Stimulated activated CD4-positive, alpha-beta T cell treated with anti-CD3 and anti-CD28 coated beads, Interleukin-4, amount 100 ng/mL, for 4 hours (primary cell): ENCODE results near the gene CISD1.
A peak's percentile ranks its signal among the peaks of the same experiment; 100 is the strongest.
"Not testable (repeated sequence)": the region's sequence is repeated elsewhere in the genome, so short reads cannot be mapped to it uniquely, and the experiment has no call there.

ENCODE experiments used
- DNase-seq, 2 experiments: peaks; one replicate each; pipeline ENCODE4 v3.0.0-alpha.2; 2020

The CISD1 gene

DNA sequence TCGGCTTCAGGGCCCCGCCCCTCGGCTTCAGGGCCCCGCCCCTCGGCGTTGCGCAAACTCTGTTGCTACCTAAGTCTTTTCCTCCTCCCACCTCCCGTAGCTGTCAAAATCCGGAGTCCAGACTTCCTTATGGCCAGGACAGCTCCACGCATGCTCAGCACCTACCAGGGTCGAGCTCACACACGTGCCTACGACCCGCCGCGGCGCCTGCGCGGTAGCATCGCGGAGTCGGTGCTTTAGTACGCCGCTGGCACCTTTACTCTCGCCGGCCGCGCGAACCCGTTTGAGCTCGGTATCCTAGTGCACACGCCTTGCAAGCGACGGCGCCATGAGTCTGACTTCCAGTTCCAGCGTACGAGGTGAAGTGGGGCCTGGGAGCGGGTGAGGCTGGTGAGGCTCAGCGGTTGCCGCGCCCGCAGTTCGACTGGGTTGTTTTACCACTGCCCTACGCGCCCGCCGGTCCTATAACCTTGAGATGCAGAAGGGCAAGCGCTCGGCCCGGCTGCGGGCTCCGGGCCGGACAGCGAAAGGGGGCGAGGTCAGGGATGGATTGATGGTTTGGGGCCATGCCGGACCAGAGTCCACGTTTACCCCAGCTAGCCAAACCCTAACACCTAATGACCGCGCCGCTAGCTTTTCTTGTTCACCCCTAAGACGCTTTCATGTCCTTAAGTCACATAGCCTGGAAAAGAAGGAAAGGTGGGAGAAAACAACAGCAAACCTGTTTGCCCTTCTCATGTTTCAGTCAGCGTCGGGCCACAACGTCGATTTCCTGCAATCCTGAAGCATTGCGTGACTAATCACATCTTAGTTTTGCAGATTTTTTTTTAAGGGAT, at the start of gene CISD1:
CISD1 (plus strand) TSS at position 217 of the 836 bp plus-strand sequence; CDS start at position 329, 112 bp downstream.
- DNase-seq = peak; percentile 89 to 96

DNA sequence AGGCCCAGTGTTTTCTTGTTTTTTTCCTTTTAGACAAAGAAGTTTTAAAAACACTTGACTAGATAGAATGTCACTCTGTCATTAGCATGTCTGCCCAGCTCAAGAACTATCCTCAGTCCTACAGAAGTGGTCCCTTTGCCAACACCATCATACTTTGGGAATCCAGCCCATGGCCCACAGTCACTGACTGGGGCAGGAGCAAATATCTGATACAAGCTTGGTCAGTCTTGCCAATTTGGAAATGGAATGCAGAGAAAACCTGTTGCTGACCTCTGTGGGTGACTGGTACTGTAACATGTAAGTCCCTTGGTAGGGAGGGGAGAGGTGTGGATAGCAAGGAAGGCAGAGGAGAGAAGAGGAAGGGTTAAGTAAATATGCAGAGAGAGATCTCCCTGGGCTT, 49.1 kb upstream of the CISD1 start:
- no peak for DNase-seq

DNA sequence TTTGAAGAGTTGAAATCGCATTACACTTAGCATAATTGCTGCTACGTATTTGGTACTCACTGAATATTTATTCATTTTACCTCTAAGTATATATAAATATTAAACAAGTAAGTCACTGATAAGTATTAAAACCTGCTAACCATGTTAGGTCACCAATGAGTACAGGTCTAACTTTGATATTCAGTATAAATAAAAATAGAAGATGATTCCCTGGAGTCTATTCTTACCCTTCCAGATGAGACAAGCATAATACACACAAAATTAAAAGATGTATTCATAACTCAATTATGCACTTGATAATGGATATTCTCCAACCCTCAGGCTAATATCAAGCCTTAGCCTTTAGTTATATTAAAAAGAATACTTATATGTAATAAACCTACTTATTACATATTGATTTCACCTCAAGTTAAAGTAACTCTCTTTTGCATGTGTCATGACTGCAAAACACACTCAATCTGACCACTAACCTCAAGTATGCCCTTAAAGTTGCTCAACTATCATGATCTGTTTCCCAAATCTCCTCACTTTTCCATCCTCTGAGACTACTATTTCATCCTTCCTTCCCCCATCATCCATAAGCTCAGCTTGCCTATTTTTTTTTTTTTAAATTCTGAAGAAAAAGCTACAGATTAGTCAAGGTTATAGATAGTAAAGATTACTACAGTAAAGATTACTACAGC, 48.1 kb upstream of the CISD1 start:
- no peak for DNase-seq

DNA sequence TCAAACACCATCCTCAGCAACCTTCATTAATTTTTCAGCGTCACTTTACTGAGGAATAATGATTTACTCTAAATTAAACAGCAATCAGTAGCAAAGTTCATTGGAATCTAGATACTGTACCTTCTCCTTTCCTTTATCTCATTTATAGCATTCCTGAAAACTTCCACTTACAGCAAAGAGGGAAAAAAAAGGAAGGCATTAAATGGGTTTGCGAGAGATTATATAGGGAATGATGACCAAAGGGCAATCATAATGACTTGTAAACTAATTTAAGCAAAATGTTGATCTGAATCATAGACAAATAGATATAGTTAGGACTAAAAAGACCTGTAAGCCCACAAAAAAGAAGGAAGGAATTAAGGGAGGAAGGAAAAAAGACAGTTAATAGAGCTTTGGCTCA, 43.3 kb upstream of the CISD1 start:
- DNase-seq = no peak

DNA sequence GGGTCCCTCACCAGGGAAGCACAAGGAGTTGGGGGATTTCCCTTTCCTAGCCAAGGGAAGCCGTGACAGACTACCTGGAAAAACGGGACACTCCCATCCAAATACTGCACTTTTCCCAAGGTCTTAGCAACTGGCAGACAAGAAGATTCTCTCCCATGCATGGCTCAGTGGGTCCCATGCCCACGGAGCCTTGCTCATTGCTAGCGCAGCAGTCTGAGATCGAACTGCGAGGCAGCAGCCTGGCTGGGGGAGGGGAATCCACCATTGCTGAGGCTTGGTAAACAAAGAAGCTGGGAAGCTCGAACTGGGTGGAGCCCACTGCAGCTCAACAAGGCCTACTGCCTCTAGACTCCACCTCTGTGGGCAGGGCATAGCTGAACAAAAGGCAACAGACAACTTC, 39.1 kb upstream of the CISD1 start:
- DNase-seq = not testable (repeated sequence)

DNA sequence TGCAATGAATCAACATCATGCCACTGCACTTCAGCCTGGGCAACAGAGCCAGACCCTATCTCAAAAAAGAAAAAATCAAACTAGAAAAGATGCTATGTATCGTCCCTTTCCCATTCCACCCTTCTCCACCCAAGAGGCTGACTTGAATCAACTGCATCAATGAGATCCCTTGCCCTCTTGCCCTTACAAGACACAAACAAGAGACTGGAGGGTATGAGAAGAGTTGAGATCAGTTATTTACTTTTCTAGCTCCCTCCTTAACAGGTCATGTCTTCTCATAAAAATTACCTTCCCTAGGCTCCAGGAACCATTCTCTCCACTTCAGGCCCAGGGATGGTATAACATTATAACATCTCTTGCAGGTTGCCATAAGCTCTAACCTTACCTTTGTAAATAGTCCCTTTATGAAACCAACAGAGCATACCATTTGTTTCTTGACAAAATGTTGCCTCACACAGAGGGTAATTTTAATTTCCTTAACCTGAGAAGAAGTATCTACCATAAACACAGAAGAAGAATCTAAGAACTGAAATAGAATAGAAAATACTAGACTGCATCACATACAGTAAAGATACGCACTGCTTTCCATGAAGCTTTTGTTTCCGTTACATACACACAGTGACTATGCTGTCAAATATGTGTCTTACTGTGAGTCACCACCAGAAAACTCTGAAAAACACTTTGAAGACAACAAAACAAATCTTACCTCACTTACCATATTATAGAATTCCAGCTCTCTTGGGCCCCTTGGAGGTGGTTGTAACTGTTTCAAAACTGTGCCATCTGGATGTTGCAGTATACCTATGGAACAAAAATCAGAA, 31.7 kb upstream of the CISD1 start:
- DNase-seq = no peak

DNA sequence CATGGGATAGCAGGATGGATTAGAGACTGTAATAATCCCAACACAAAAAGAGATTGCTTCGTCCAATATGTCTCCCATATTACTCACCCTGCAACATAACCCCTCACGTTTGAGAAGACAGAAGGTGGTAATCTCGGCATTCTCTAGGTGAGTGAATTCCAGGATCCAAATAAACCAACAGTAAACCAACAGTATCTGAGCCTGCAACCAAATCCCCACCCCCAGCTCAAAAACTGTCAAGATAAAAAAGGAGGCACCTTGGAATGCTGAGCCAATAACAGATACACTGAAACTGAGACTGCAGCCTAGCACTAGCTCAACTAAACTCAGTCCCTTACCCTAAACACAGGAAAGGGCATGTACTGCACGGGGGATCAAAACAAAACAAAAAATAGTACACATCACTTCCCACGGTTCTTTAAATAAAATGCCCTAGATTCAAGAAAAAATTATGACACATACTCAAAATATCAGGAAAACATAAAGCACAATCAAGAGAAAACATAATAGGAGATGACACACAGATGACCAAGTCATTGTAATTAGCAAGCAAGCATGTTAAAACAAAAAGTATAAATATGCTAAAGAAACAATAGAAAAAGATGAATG, 29.3 kb upstream of the CISD1 start:
- no peak for DNase-seq

DNA sequence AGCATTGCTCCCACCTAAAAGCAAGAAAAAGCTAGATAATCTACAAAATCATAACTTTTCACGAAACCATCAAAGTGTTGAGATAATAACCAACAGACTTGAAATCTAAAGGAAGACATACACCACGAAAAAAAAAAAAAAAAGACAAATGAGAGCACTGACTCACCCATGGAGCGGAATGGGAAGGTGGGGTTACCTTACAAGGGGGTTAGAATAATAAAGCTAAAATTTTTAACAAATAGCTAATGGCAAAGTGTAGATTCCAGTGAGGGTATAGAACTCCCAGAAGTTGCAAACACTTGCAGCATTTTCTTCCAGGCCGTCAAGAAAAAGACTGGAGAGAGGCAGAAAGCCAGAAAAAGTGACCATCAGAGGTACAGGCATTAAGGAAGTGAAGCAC, 28.4 kb upstream of the CISD1 start:
- no peak for DNase-seq

DNA sequence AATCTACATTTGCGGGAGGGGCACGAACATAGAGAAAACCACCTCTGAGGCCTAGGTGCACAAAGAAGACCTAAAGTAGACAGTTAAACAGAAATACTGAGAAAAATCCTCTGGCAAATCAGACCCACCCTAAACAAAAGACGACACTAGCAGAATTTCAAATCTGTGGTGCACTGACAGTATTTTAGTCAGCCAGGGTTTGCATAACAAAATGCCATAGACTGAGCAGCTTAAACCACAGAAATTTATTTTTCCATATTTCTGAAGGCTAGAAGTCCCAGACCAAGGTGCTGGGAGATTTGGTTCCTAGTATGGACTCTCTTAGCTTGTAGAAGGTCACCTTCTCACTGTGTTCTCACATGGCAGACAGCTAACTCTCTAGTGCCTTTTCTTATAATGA, 27.6 kb upstream of the CISD1 start:
- DNase-seq = no peak

DNA sequence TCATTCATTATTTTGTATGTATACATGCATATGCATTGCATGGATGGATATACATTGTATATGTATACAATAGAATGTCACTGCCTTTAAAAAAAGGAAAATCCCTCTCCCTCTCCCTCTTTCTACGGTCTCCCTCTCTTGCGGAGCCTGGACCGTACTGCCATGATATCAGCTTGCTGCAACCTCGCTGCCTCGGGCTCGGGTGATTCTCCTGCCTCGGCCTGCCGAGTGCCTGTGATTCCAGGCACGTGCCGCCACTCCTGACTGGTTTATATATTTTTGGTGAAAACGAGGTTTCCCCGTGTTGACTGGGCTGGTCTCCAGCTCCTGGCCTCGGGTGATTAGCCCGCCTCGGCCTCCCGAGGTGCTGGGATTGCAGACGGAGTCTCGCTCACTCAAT, 25.7 kb upstream of the CISD1 start:
- no peak for DNase-seq

DNA sequence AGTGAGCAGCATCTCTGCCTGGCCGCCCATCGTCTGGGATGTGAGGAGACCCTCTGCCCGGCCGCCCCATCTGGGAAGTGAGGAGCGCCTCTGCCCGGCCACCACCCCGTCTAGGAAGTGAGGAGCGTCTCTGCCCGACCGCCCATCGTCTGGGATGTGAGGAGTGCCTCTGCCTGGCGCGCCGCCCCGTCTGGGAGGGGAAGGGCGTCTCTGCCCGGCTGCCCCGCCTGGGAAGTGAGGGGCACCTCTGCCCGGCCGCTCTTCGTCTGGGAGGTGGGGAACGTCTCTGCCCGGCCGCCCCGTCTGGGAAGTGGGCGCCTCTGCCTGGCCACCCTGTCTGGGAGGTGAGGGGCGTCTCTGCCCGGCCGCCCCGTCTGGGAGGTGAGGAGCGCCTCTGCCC, 25.2 kb upstream of the CISD1 start:
- DNase-seq = not testable (repeated sequence)

DNA sequence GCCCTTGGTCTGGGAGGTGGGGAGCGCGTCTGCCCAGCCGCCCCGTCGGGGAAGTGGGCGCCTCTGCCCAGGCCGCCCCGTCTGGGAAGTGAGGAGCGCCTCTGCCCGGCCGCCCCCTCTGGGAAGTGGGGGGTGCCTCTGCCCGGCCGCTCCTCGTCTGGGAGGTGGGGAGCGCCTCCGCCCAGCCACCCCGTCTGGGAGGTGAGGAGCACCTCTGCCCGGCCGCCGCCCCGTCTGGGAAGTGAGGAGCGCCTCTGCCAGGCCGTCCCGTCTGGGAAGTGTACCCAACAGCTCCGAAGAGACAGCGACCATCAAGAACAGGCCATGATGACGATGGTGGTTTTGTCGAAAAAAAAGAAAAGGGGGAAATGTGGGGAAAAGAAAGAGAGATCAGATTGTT, 24.7 kb upstream of the CISD1 start:
- DNase-seq = not testable (repeated sequence)

DNA sequence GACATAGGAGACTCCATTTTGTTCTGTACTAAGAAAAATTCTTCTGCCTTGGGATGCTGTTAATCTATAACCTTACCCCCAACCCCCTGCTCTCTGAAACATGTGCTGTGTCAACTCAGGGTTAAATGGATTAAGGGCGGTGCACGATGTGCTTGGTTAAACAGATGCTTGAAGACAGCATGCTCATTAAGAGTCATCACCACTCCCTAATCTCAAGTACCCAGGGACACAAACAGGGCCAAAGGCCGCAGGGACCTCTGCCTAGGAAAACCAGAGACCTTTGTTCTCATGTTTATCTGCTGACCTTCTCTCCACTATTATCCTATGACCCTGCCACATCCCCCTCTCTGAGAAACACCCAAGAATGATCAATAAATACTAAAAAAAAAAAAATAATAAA, 24.3 kb upstream of the CISD1 start:
- DNase-seq = not testable (repeated sequence)

DNA sequence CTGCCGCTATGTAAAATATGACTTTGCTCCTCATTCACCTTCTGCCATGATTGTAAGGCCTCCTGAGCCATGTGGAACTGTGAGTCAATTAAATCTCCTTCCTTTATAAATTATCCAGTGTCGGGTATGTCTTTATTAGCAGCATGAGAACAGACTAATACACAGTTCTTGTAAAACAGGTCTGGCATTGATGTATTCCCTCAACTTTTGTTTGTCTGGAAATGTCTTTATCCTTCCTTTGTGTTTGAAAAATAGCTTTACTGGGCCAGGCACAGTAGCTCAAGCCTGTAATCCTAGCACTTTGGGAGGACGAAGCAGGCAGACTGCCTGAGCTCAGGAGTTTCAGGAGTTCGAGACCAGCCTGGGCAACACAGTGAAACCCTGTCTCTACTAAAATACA, 15.8 kb upstream of the CISD1 start:
- no peak for DNase-seq

DNA sequence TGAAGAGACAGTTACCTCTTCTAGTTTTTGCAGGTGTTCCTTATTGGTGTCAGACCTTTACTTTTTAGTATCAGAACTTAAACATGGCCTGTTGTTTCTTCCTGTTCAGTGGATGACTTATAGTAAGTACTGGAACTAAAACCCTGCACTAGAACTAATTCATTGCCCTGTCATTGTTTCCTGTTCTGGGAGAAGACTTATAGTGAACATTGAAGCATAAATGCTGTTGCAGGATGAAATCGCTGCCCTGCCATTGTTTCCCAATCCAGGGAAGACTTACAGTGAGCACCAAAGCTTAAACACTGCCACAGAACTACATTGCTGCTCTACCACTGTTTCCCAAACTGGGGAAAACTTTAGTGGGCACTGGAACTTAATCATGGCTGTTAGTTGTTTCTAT, 14.3 kb upstream of the CISD1 start:
- no peak for DNase-seq

DNA sequence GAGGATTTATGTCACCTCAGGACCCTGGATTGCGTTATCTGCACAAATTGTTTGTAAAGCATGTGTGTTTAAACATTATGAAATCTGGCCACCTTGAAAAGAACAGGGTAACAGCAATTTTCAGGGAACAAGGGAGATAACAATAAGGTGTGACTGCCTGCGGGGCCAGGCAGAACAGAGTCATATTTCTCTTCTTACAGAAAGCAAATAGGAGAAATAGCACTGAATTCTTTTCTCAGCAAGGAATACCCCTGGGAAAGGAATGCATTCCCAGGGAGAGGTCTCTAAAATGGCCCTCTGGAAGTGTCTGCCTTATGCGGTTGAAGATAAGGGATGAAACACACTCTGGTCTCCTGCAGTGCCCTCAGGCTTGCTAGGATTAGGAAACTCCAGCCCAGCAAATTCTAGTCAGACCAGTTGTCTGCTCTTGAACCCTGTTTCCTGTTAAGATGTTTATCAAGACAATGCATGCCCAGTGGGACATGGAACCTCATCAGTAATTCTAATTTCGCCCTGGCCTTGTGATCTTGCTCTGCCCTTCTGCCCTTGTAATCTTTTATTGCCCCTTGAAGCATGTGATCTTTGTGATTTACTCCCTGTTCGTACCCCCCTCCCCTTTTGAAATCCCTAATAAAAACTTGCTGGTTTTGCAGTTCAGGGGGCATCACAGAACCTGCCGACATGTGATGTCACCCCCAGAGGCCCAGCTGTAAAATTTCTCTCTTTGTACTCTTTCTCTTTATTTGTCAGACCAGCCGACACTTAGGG, 12.8 kb upstream of the CISD1 start:
- not testable (repeated sequence) for DNase-seq

DNA sequence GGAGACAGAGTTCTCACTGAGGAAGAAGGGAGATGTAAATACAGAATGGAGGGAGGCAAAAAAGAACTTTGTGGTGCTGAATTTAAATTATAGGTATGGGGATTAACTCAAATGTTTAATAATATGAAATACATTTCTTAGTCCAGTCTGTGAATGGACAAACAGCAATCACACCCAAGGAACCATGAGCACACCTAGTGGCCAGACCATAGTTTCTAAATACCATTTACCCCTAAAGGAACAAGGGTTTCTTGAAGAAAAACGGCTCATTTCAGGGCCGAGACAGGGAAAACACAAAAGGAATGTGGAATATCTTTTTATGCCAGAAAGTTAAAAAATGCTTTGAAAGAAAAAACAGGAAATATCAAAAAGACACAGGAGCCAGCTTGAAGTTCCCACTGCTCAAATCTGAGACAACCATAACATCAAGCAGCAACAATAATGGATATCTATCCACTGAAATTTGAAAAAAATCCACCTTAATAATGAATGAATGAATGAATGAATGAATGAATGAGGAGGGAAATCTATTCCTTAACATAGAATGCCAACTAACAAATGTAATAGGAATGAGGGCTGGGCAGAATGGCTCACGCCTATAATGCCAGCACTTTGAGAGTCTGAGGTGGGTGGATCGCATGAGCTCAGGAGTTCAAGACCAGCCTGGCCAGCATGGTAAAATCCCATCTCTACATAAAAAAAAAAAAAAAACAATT, 9.8 kb upstream of the CISD1 start:
- DNase-seq = no peak

DNA sequence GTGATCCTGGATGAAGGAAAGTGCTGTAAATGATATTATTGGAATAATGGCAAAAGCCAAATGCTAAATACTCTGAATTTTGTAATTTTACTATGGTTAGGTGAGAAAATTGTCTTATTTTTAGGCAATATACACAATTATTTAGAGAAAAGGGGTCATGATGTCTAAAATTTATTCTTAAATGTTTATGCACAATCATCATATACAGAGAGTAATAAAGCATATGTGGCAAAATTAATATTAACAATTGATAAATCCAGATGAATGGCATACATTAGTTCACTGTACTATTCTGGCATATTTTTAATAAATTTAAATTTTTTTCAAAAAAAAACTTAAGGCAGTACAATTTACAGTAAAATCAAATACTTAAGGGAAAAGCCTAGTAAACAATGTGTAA, 8.6 kb upstream of the CISD1 start:
- no peak for DNase-seq

DNA sequence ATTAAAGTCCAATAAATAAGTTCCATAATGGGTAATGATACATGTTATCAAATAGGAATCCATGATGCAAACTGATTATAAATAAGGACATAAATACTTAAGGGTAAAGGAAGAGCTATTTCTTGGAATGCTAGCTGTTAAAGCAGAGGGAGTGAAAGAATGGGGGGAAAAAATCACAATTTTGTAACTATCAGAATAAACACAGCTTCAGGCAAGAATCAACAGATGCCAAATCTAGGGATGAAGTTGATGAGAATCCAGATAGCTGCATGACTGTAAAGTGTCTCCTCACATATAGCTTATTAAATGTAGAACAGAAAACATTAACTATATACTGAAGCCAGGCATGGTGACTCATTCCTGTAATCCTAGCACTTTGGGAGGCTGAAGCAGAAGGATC, 6.2 kb upstream of the CISD1 start:
- no peak for DNase-seq

DNA sequence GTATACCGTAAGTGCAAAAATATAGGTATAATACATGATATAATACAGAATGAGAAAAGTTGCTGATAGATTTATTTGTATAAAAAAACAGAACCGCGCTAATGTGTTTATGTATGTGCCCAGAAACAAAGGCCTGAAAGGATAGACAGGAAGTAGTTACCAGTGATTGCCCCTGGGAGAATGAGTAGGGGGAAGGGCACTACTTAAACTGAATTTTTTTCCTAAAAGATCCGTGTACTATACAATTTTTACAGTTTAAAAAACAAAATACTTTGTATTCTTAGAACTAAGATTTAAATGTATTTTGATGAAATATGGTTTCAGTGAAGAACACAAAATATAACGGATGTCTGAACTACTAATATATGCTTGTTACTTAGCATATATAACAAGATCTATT, 4.2 kb upstream of the CISD1 start:
- no peak for DNase-seq

DNA sequence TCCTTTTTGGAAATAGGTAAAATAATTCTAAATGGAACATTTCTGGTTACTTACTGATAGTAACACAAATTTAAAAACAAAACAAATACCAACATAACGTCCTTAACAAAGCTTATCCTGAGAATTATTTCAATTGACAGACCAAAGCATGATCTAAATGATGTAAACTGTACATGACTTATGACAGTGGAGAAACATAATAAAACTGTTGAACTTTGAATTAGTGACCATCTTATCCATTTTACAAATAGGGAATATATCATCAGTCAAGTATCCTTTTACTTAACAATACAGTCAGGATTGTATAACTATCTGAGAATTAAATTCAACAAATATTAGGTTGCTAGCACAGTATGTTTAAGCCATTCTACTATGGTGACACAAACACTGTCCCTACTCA, 3.7 kb upstream of the CISD1 start:
- DNase-seq = no peak
